ENCODE measurements around the gene ALDH6A1.

DNA sequence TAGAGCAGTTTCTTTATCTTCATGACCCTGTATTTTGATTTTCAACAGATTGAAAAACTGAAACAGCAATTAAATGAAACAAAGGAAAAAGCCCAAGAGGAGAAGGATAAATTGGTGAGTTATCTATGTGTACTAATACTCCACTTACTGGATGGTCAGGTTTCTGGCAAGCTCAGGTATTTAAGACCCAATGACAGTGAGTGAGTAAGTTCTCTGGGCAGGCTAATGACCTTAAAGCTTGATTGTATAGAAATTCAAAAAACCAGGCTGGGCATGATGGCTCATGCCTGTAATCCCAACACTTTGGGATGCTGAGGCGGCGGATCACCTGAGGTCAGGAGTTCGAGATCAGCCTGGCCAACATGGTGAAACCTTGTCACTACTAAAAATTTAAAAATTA is 55.1 kb downstream of the ALDH6A1 start:
- no peak for TF ChIP-seq EP300 (IDR thresholded peaks at IDR 0.05)
- TF ChIP-seq, protein P1, sequence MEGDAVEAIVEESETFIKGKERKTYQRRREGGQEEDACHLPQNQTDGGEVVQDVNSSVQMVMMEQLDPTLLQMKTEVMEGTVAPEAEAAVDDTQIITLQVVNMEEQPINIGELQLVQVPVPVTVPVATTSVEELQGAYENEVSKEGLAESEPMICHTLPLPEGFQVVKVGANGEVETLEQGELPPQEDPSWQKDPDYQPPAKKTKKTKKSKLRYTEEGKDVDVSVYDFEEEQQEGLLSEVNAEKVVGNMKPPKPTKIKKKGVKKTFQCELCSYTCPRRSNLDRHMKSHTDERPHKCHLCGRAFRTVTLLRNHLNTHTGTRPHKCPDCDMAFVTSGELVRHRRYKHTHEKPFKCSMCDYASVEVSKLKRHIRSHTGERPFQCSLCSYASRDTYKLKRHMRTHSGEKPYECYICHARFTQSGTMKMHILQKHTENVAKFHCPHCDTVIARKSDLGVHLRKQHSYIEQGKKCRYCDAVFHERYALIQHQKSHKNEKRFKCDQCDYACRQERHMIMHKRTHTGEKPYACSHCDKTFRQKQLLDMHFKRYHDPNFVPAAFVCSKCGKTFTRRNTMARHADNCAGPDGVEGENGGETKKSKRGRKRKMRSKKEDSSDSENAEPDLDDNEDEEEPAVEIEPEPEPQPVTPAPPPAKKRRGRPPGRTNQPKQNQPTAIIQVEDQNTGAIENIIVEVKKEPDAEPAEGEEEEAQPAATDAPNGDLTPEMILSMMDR (IDR thresholded peaks at IDR 0.05) = no peak
- TF ChIP-seq POLR2A (IDR thresholded peaks at IDR 0.05) = no peak
- no peak for TF ChIP-seq POLR2AphosphoS5 (IDR thresholded peaks at IDR 0.05)

Measured in stomach (tissue), 4 donors.